Endometrium (tissue), 2 donors: Measurements from ENCODE around the gene CYSRT1.
"Not testable (repeated sequence)": the region's sequence is repeated elsewhere in the genome, so short reads cannot be mapped to it uniquely, and the experiment has no call there.

Experiments
- FAIRE-seq: peaks from 2 replicates; lab custom pipeline; 2012; peaks lifted over from hg19 to GRCh38; lab: Jason Lieb, UNC
- donor health status: control.
- donor health status: control.

CYSRT1 gene

DNA sequence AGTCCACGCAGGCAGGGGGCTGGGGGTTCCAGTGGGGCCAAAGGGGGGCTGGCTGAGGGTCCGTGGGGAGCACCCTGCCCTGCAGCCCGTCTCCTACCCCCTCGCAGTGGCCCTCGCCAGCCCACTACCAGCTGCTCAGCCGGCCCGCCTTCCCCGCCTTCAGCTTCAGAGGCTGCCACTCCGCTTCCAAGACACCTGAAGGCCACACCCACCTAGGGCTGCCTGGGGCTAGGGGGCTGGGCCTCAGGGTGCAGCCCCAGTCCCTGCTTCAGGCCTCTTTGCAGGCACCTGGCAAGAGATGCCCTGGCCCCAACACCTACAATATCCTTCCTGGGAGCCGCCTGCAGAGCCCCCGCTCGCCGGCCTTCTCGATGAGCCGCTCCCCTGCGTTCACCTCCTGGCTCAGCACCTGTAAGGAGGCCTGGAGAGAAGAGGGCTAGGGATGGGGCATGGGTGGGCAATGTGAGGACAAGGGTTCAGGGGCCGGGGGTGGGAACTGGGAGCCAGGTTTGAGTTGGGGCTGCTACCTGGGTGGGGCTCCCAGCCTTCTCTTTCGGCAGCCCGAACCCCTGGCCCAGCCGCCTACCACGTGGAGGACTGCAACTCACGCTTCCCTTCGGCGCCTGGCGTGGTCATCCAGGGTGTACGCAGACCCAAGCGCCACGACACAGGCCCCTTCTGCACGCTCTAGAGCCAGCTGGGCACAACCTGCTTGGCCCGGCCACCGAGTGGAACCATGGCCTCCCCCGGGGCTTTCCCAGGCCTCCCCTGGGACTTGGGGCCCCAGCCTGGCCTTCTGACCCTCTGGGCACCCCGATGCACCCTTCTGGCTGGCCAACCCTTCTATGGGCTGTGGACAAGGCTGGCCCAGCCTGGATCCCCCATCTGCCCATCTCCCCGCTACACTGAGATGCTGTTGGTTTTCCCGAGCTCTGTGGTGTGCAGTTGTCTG, 27.9 kb downstream of the CYSRT1 start:
- no peak for FAIRE-seq

DNA sequence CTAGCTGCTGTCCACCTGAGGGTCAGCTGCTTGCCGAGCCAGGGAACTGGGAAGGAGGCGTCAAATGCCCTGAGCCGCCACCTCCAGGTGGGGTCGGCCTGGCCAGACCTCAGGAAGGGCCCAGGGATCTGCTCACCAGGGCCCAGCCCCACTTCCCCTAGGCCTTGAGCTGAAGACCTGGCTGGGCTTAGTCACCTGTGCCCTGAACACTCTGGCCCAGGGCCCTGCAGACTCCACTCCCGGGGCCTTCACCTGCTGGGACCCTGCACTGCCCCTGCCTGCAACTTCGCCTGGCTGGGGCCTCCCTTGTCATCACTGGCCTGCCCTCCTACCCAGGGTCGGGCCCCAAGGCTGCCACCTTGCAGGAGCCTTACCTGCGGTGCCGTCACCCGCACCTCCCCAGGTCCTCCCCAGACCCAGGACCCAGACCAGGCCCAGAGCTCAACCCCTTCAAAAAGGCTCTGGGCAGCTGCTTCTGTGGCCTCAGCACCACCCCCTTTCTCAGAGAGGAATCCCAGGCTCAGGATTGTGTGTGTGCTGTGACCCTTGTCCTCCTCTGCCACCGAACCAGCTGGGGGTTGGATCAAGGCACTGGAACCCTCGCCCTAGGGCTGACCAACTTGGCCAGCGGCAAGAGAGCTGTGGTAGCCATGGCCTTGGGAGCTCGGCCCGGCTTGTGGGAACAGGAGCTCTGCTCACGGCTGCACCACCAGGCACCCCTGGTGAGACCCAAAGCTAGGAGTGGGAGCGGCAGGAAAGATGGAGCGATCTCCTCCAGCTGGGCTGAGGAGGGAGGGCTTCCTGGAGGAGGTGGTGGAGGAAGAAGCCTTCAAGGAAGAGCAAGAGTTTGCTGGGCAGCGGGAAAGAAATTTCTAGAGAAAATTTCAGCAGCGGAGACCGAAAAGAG, 29.0 kb downstream of the CYSRT1 start:
- no peak for FAIRE-seq

DNA sequence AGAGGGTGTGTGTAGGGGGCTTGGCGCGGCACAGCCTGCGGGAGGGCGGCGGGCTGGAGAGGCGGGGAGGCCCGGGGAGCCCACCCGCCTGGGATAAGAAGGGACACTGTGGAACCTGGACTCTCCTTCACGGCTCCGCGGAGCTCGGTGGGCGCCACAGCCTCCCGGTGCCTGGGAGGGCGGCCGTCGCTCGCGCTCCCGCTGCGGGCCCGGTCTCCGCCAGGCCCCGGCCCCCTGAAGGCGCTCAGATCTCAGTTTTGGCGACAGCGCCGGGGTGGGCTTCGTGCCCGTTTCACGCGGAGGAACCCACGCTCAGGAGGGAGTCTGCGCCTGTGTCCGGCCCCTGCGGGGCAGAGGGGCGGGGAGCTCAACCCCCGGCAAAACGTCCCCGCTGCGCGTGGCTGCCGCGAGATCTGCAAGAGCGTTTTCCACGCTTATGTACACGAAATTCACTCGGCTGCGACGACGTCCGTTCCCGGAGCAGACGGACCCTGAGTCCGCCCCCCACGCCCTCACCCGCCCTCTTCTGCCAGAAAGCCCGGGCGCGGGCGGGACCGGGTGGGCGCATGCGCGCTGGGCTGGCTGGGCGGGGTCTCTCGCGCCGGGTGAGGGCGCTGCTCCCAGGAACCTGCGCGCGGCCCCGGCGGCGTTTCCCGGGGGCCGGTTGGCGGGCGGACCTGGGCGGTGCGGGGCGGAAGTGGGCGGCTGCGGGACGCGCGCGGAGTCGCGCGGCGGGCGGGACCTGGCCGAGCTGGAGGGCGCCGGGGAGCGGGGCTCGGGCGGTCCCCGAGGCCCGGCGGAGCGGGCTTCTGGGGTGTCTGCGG, 29.9 kb downstream of the CYSRT1 start, which contains the start of gene NELFB:
Gene NELFB, plus strand, starts transcription at position 704 of the 824 bp plus-strand sequence.
- no peak for FAIRE-seq

DNA sequence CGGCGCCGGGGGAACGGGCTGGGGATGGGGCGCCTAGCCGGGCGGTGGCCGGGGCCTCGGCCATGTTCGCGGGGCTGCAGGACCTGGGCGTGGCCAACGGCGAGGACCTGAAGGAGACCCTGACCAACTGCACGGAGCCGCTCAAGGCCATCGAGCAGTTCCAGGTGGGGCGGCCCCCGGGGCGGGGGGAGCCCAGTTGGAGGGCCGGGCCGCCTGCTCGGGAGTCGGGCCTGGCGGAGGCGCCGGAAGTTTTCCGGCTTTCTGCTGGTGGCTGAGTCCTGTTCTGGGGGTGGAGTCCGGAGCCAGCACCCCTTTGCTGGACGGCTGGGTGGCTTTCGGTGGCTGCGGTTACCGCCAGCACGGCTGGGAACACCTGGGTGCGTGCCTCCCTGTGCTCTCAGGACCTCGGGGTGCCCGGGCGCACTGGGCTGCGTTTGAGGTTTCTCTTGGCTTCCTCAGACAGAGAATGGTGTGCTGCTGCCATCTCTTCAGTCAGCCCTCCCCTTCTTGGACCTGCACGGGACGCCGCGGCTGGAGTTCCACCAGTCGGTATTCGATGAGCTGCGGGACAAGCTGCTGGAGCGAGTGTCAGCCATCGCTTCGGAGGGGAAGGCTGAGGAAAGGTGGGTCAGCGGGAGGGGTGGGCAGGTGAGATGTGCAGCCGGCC, 30.6 kb downstream of the CYSRT1 start:
- FAIRE-seq = no peak

DNA sequence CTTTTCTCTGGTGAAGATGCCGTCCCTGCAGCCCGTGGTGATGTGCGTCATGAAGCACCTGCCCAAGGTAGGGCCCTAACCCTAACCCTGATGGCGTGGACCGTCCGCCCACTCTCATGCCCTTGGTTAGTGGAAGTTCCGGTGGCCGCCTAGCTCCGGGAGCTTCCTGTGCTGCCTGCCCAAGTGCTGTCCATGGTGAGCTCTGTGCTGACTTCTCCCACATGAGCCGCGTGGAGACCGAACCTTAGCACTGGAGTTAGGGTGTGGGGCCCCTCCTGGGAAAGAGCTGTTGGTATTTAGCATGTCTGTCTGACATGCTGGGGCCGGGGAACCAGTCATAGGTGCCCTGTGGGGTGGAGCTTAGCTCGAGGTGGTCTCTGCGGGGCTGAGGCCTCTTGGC, 31.4 kb downstream of the CYSRT1 start:
- FAIRE-seq = no peak

DNA sequence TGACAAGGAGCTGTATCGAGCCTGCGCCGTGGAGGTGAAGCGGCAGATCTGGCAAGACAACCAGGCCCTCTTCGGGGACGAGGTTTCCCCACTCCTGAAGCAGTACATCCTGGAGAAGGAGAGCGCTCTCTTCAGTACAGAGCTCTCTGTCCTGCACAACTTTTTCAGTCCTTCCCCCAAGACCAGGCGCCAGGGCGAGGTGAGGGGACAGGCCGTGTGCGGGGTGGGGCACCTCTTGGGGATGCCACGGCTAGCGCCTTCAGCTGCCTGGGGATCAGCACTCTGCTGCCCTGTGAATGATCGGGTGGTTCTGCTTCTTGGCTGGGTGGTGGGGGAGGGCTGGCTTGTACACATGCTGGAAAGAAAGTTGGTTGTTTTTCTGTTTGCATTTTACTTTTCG, 31.9 kb downstream of the CYSRT1 start:
- no peak for FAIRE-seq

DNA sequence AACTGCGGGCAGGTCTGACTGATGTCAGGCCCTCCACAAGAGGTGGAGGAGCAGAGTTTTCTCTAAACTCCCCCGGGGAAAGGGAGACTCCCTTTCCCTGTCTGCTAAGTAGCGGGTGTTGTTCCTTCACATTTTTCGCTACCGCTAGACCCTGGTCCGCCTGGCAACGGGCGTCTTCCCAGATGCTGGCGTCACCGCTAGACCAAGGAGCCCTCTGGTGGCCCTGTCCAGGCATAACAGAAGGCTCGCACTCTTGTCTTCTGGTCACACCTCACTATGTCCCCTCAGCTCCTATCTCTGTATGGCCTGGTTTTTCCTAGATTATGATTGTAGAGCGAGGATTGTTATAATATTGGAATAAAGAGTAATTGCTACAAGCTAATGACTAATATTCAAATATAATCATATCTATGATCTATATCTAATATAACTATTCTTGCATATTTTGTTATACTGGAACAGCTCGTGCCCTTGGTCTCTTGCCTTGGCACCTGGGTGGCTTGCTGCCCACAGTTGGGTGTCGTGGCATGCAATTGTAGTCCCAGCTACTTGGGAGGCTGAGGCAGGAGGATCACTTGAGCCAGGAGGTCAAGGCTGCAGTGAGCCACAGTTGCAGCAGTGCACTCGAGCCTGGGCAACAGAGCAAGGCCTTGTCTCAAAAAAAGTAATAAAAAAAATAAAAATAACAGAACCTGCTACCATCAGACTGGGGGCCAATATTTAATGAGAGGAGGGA, 37.4 kb downstream of the CYSRT1 start:
- not testable (repeated sequence) for FAIRE-seq

DNA sequence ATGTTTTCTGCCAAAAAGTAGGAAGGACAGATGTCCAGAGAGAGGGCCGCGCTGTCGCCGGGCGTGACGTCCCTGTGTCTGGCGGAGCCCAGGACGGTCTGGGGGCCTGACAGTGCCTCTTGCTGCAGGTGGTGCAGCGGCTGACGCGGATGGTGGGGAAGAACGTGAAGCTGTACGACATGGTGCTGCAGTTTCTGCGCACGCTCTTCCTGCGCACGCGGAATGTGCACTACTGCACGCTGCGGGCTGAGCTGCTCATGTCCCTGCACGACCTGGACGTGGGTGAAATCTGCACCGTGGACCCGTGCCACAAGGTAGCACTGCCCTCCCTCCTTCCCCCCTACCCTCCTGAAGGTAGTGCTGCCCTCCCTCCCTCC, 37.9 kb downstream of the CYSRT1 start:
- FAIRE-seq = no peak

DNA sequence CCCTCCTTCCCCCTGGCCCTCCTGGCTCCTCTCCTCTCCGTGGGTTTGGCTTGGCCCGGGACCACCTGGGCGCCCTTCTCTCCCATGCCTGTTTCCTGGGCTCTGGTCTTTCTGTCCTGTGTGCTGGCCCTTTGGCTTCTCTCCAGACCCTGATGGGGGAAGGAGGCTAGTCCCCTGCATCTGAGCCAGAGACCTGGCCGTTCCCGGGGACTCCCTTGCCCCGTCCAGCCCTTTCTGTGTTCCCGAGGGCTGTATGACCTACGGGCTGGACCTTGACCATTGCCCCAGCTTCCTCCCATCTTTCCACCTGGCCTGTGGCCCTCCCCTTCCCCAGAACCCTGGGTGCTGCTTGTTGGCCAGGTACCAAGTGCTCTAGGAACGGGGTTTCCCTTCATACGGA, 38.5 kb downstream of the CYSRT1 start:
- no peak for FAIRE-seq

DNA sequence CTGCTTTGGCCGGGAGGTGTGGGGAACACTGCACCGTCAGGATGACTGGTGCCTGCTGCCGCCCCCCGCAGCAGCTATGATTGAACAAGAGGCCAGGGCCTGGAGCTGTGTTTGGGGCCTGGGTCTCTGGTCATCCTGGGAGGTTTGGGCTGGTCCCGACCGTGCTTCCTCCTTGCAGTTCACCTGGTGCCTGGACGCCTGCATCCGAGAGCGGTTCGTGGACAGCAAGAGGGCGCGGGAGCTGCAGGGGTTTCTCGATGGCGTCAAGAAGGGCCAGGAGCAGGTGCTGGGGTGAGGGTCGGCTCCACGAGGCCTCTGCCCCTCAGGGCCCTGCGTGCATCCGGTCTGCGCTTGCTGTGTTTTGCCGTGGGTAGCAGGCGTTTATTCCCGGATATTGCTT, 39.1 kb downstream of the CYSRT1 start:
- no peak for FAIRE-seq

DNA sequence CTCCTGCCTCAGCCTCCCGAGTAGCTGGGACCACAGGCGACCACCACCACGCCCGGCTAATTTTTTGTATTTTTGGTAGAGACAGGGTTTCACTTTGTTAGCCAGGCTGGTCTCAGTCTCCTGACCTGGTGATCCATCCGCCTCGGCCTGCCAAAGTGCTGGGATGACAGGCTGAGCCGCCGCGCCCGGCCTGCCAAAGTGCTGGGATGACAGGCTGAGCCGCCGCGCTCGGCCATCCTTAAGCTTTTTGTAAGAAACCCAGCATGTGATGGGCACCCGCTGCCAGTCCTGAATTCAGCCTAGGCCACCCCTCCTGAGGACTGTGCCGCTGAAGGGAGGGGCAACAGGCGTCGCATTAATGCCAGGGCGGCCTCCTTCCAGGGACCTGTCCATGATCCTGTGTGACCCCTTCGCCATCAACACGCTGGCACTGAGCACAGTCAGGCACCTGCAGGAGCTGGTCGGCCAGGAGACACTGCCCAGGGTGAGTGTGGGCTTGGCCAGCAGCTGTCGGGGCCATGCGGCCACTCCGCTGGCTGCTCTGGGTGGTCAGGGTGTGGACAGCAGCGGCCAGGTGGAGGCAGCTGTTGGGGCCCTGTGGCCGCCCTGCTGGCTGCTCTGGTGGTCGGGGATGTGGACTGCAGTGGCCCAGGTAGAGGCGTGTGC, 40.7 kb downstream of the CYSRT1 start:
- no peak for FAIRE-seq

DNA sequence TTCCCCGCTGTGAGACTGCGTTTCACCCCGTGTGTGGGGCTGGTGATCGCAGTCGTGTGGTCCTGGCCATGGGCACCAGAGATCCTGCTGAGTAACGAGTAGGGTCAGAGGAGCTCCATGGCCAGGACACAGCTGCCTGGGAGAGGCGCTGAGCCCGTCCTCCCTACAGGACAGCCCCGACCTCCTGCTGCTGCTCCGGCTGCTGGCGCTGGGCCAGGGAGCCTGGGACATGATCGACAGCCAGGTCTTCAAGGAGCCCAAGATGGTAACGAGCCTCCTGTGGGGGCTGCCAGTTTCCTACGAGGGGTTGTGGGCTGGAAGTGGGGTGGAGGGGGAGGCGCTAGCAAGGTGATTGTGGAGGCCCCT, 41.2 kb downstream of the CYSRT1 start:
- no peak for FAIRE-seq

DNA sequence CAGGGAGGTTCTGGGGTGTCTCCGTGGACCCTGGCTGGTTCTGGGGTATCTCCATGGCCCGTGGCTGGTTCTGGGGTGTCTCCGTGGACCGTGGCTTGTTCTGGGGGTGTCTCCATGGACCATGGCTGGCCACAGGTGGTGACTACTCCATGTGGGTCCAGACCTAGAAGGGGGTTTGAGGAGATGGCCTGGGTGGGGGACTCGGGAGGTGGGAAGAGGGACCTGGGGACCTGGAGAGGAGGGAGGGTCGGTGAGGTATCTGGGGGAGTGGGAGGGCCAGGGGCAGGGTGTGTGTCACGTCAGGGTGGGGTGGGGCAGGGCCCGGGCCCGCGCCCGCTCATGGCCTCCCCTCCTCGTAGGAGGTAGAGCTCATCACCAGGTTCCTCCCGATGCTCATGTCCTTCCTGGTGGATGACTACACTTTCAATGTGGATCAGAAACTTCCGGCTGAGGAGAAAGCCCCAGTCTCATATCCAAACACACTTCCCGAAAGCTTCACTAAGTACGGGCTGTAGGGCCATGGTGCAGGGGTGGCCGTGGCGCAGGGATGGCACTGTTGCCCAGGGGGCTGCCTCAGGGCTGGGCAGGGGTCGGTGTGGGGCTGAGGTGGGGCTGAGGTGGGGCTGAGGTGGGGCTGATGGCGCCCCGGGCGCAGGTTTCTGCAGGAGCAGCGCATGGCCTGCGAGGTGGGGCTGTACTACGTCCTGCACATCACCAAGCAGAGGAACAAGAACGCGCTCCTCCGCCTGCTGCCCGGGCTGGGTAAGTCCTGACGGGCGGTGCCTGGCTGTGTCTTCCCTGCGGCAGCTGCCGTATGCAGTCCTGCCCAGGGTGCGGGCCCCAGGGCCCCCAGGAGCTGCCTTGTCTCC, 41.8 kb downstream of the CYSRT1 start:
- no peak for FAIRE-seq

DNA sequence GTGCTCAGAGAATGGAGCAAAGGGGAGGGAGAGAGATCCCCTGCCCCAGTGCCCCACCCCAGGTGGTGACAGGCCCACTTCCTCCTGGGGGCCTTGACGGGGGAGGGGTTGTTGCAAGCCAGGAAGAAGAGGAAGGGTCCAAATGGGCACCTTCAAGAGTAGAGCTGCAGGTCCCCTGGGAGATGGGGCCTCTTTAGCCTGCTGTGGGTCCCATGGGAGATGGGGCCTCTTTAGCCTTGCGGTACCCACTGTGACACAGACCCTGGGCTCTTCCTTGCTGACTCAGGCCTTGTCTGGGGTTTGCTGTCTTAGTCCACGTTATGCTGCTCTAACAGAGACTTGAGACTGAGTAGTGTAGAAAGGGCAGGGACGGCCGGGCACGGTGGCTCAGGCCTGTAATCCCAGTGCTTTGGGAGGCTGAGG, 43.0 kb downstream of the CYSRT1 start:
- FAIRE-seq = no peak

DNA sequence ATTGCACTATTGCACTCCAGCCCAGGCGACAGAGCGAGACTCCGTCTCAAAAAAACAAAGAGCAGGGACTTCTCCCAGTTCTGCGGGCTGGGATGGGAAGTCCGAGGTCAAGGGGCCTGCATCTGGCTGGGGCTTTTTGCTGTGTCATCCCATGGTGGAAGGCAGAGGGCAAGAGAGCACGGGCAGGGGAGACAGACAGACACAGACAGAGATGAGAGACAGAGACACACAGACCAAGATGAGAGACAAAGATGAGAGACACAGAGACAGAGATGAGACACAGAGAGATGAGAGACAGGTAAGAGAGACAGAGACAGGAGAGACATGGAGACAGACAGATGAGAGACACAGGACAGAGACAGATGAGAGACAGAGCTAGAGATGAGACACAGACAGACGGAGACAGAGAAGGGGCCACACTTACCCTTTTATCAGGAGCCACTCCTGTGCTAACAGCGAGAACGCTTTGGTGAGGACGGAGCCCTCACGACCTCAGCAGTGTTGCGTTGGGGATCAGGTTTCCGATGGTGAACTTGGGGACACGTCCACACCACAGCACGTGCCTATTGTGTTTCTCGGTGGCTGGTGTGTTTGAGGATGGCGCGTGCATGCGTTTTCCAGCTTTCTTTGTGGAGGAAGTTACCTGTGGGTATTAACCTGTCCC, 43.7 kb downstream of the CYSRT1 start:
- FAIRE-seq = no peak

DNA sequence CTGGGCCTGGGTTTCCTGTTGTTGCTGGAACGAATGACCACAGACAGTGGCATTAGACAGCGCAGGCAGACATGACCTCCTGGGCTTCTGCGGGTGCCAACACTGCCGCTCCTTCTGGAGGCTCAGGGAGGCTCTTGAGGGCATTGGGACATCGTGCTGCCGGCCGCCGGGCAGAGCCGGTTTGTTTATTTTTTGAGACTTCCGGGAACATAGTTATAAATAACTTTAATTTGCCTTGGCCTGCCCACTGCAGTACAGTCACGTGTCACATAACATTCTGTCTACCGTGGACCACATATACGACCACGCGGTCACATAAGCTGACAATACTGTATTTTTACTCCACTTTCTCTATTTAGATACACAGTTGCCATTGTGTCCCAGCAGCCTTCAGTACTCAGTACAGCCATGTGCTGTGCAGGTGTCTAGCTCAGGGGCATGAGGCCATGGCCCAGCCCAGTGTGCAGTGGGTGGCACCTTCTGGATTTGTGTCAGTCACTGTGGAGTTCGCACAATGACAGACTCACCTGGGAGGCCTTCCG, 44.3 kb downstream of the CYSRT1 start:
- no peak for FAIRE-seq

DNA sequence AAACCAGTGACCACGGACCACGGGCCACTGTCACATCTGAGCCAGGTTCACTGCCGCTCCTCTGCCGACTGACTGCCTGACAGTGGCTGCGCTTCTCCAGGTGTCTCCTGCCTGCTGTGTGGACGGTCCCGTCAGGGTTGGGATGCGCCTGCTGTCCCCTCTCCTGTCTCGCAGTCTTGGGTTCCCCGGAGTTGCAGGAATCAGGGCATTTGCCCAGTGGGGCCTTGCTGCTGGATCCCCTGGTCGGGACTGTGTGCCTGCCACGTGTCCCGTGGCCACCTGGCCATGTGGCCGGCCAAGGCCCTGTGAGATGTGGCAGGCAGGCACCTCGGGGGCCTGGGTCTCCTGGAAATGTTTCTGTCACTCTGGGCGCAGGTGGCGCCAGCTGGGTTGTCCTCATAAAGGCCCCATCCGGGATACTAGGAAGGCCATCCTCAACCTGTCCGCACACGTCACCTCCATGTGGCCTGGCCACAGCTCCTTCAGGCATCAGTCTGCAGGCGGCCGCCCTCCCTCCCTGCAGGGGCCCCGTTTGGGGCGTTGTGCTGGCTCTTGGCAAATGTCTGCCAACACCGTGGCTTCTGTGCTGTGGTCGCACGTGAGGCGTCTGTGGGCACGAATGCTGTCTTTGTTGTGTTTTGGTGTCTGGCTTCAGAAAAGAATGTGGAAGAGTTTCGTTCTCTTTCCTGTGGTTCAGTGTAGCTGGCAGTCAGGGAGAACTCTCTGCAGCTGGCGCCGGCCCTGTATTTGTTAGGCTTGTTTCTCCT, 46.1 kb downstream of the CYSRT1 start:
- no peak for FAIRE-seq

DNA sequence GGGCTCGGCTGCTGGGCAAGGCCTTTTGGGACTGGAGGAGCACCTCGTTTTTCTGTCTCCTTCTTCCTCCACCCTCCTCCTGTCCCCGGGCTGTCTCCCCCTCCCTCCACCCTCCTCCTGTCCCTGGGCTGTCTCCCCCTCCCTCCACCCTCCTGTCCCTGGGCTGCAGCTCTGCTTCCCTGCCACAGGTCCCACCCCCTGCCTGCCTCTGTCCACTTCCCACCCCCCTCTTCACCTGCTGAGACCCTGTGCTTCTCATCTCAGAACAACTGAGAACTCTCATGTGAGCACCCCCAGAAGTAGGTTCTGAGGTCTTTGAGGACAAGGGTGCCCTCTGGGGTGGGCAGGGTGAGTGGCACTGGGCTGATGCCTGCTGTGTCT, 46.7 kb downstream of the CYSRT1 start:
- FAIRE-seq = no peak
